ENCODE data around the gene SKAP2. TPM values are rescaled to one million over a fixed set of nuclear protein-coding genes. Genes with fewer than 3 reads are reported as not detected.

Gene SKAP2
- polyA plus RNA-seq, 3 donors: 19.2 to 204 (median 158) TPM

- Histone ChIP-seq H3K36me3 (replicated peaks in 1 of 2; ENCODE audit: control insufficient read depth in 1 of 2, insufficient read depth in 2 of 2, low read length in 2 of 2) (no peaks in the 10 kb centered on the region), H3K79me2 (ENCODE audit: insufficient read depth, low read length) (peaks cover 82% of the 10 kb centered on the region), H3K9me3 (replicated peaks in 1 of 2; ENCODE audit: control insufficient read depth in 1 of 2, insufficient read depth in 1 of 2, low read length in 2 of 2) (no peaks in the 10 kb centered on the region), H4K20me1 (ENCODE audit: insufficient read depth, low read length) (peaks cover 52% of the 10 kb centered on the region), H3K27me3 (ENCODE audit: control insufficient read depth in 2 of 2, insufficient read depth in 2 of 2, low read length in 2 of 2) (peaks cover 0 to 4% of the 10 kb centered on the region in 2 donors), H3K4me3 (replicated peaks in 1 of 3; ENCODE audit: low read depth in 2 of 3, low read length in 3 of 3) (no peak overlapping the region), H3K27ac (ENCODE audit: low read depth in 1 of 2, low read length in 2 of 2) (no peak overlapping the region), H3K4me2 (replicated peaks; ENCODE audit: extremely low read depth, low read length, poor library complexity, severe bottlenecking) (no peak overlapping the region), H3K9ac (ENCODE audit: insufficient read depth, low read length, poor library complexity, severe bottlenecking) (no peak overlapping the region), H3K4me1 (ENCODE audit: control insufficient read depth in 1 of 2, insufficient read depth in 2 of 2, low read length in 2 of 2) (peaks cover 24 to 71% of the 10 kb centered on the region in 2 donors), H2AFZ (ENCODE audit: insufficient read depth, low read depth, low read length, poor library complexity, severe bottlenecking) (no peak overlapping the region)
- peaks cover 2 to 18% (median 8%) of the 10 kb centered on the region in 3 donors for H3K27me3 Mint-ChIP-seq (ENCODE audit: low read depth in 3 of 3)
- H3K27ac Mint-ChIP-seq: no peak overlapping the region
- DNase-seq: no peak
- H3K36me3 Mint-ChIP-seq: peaks cover 8 to 9% of the 10 kb centered on the region in 2 donors
- intact Hi-C loops (cut with micrococcal nuclease): loop anchor here (2.0 to 10.0 kb wide), 4 partner anchors 234 to 496 kb away; partner anchors contain the start of genes HOXA1 (in 2 of the 2) and HOXA5 (in 1 of the 2)
- H3K9me3 Mint-ChIP-seq: peaks cover 0 to 2% (median 0%) of the 10 kb centered on the region in 7 donors
- no CpG with 5 or more reads among the region's 2 CpGs for WGBS (ENCODE audit: insufficient coverage)
- H3K4me3 Mint-ChIP-seq: no peak overlapping the region
- no peak for TF ChIP-seq CTCF (IDR thresholded peaks at IDR 0.05)
- H3K4me1 Mint-ChIP-seq: peaks cover 61% of the 10 kb centered on the region
Measured at GRCh38 chr7:26860361-26860760, 4.0 kb downstream of the SKAP2 start.

GRCh38 chr7:26859720-26860119 is 4.7 kb downstream of the SKAP2 start:
- Histone ChIP-seq H4K20me1 (ENCODE audit: insufficient read depth, low read length) (peaks cover 59% of the 10 kb centered on the region), H3K9me3 (replicated peaks in 1 of 2; ENCODE audit: control insufficient read depth in 1 of 2, insufficient read depth in 1 of 2, low read length in 2 of 2) (no peaks in the 10 kb centered on the region), H3K27ac (ENCODE audit: low read depth in 1 of 2, low read length in 2 of 2) (no peak overlapping the region), H3K9ac (ENCODE audit: insufficient read depth, low read length, poor library complexity, severe bottlenecking) (no peak overlapping the region), H3K4me3 (replicated peaks in 1 of 3; ENCODE audit: low read depth in 2 of 3, low read length in 3 of 3) (no peak overlapping the region), H2AFZ (ENCODE audit: insufficient read depth, low read depth, low read length, poor library complexity, severe bottlenecking) (no peak overlapping the region), H3K36me3 (replicated peaks in 1 of 2; ENCODE audit: control insufficient read depth in 1 of 2, insufficient read depth in 2 of 2, low read length in 2 of 2) (no peaks in the 10 kb centered on the region), H3K27me3 (ENCODE audit: control insufficient read depth in 2 of 2, insufficient read depth in 2 of 2, low read length in 2 of 2) (peaks cover 0 to 4% of the 10 kb centered on the region in 2 donors), H3K79me2 (ENCODE audit: insufficient read depth, low read length) (peaks cover 88% of the 10 kb centered on the region), H3K4me2 (replicated peaks; ENCODE audit: extremely low read depth, low read length, poor library complexity, severe bottlenecking) (no peak overlapping the region), H3K4me1 (ENCODE audit: control insufficient read depth in 1 of 2, insufficient read depth in 2 of 2, low read length in 2 of 2) (peaks cover 24 to 69% of the 10 kb centered on the region in 2 donors)
- no peak for DNase-seq
- Mint-ChIP-seq H3K27ac (no peak overlapping the region), H3K9me3 (peaks cover 0 to 2% (median 0%) of the 10 kb centered on the region in 7 donors), H3K36me3 (peaks cover 8 to 9% of the 10 kb centered on the region in 2 donors), H3K27me3 (ENCODE audit: low read depth in 3 of 3) (peaks cover 2 to 18% (median 8%) of the 10 kb centered on the region in 3 donors), H3K4me3 (no peak overlapping the region), H3K4me1 (peaks cover 57% of the 10 kb centered on the region)
- intact Hi-C loops (cut with micrococcal nuclease): loop anchor here (2.0 to 10.0 kb wide), 5 partner anchors 235 to 495 kb away; partner anchors contain the start of genes HOXA1 (in 2 of the 2), HOXA5 (in 1 of the 2) and HOXA9 (in 1 of the 2)
- TF ChIP-seq CTCF (IDR thresholded peaks at IDR 0.05): no peak

All from CD14-positive monocyte (primary cell).